H9 (cell line): ENCODE data around the gene WDR44. TPM values are rescaled to one million over a fixed set of nuclear protein-coding genes. Genes with fewer than 3 reads are reported as not detected.

Source experiments
- DNase-seq: peaks from one replicate; pipeline ENCODE4 v3.0.0-alpha.2; 2017
- H2AFZ ChIP-seq: one replicate; pipeline ENCODE4 v1.6.1; 2013; ENCODE audit warnings: mild to moderate bottlenecking, low read length, control low read depth, moderate library complexity
- H2AK5ac ChIP-seq: 2 replicates; pipeline ENCODE4 v1.6.1; 2013; ENCODE audit warnings: low read length, control low read depth, mixed read lengths; ENCODE audit not compliant: insufficient read length
- H2BK120ac ChIP-seq: one replicate; pipeline ENCODE4 v1.6.1; 2013; ENCODE audit warnings: low read depth, mild to moderate bottlenecking, low read length, control low read depth, inconsistent platforms; ENCODE audit not compliant: poor library complexity, severe bottlenecking
- H2BK12ac ChIP-seq: 2 replicates; pipeline ENCODE4 v1.6.1; 2013; ENCODE audit warnings: low read length, control low read depth, mixed read lengths, low read depth; ENCODE audit not compliant: insufficient read length
- H2BK15ac ChIP-seq: 2 replicates; pipeline ENCODE4 v1.6.1; 2013; ENCODE audit warnings: low read depth, low read length, control low read depth
- H2BK20ac ChIP-seq: one replicate; pipeline ENCODE4 v1.6.1; 2013; ENCODE audit warnings: low read depth, mild to moderate bottlenecking, low read length, control low read depth, inconsistent platforms; ENCODE audit not compliant: poor library complexity, severe bottlenecking
- H2BK5ac ChIP-seq: 2 replicates; pipeline ENCODE4 v1.6.1; 2013; ENCODE audit warnings: low read length, control low read depth, mixed read lengths; ENCODE audit not compliant: insufficient read length
- H3K14ac ChIP-seq: 2 replicates; pipeline ENCODE4 v1.6.1; 2013; ENCODE audit warnings: low read length, control low read depth; ENCODE audit not compliant: insufficient read depth
- H3K18ac ChIP-seq: 2 replicates; pipeline ENCODE4 v1.6.1; 2013; ENCODE audit warnings: low read depth, mild to moderate bottlenecking, mixed read lengths, low read length, control low read depth; ENCODE audit not compliant: insufficient read length
- H3K23ac ChIP-seq: 2 replicates; pipeline ENCODE4 v1.6.1; 2013; ENCODE audit warnings: low read length, control low read depth, mixed read lengths, low read depth; ENCODE audit not compliant: insufficient read length
- H3K23me2 ChIP-seq: 2 replicates; pipeline ENCODE4 v1.6.1; 2013; ENCODE audit warnings: low read depth, mild to moderate bottlenecking, mixed read lengths, low read length, control low read depth; ENCODE audit not compliant: insufficient read length, poor library complexity, severe bottlenecking
- H3K27ac ChIP-seq: 2 replicates; pipeline ENCODE4 v1.5.1; 2013; ENCODE audit warnings: low read length, control low read depth, mixed read lengths, low read depth; ENCODE audit not compliant: insufficient read length
- H3K27me3 ChIP-seq: 2 replicates; pipeline ENCODE4 v1.6.1; 2013; ENCODE audit warnings: low read length, control low read depth, inconsistent platforms; ENCODE audit not compliant: insufficient read depth
- H3K4ac ChIP-seq: 2 replicates; pipeline ENCODE4 v1.6.1; 2013; ENCODE audit warnings: low read depth, mild to moderate bottlenecking, control low read depth, inconsistent platforms, low read length, moderate library complexity
- H3K4me1 ChIP-seq: 2 replicates; pipeline ENCODE4 v1.6.1; 2013; ENCODE audit warnings: low read length, control low read depth, inconsistent platforms; ENCODE audit not compliant: insufficient read depth
- H3K4me2 ChIP-seq: 2 replicates; pipeline ENCODE4 v1.6.1; 2013; ENCODE audit warnings: low read length, control low read depth, mixed read lengths; ENCODE audit not compliant: insufficient read length, insufficient read depth
- H3K56ac ChIP-seq: 2 replicates; pipeline ENCODE4 v1.6.1; 2013; ENCODE audit warnings: low read depth, mild to moderate bottlenecking, mixed read lengths, low read length, control low read depth; ENCODE audit not compliant: insufficient read length
- H3K79me1 ChIP-seq: 2 replicates; pipeline ENCODE4 v1.6.1; 2013; ENCODE audit warnings: low read depth, mild to moderate bottlenecking, moderate library complexity, low read length, control low read depth, inconsistent platforms; ENCODE audit not compliant: insufficient read depth, poor library complexity, severe bottlenecking
- H3K79me2 ChIP-seq: 2 replicates; pipeline ENCODE4 v1.6.1; 2013; ENCODE audit warnings: low read length, control low read depth, inconsistent platforms; ENCODE audit not compliant: insufficient read depth
- H3K9ac ChIP-seq: 2 replicates; pipeline ENCODE4 v1.6.1; 2013; ENCODE audit warnings: low read length, control low read depth, mixed read lengths; ENCODE audit not compliant: insufficient read length; ENCODE audit errors: extremely low read depth
- H3K9me3 ChIP-seq: one replicate; pipeline ENCODE4 v1.6.1; 2013; ENCODE audit warnings: low read depth, low read length, inconsistent platforms; ENCODE audit not compliant: control insufficient read depth
- H3T11ph ChIP-seq: one replicate; pipeline ENCODE4 v1.6.1; 2013; ENCODE audit warnings: mild to moderate bottlenecking, low read length, control low read depth, inconsistent platforms
- H4K20me1 ChIP-seq: one replicate; pipeline ENCODE4 v1.6.1; 2013; ENCODE audit not compliant: control insufficient read depth, insufficient read length, insufficient read depth
- H4K5ac ChIP-seq: 2 replicates; pipeline ENCODE4 v1.6.1; 2013; ENCODE audit warnings: low read depth, mild to moderate bottlenecking, mixed read lengths, low read length, control low read depth; ENCODE audit not compliant: insufficient read length
- H4K8ac ChIP-seq: replicated peaks from 2 replicates; pipeline ENCODE4 v1.6.1; 2013; ENCODE audit warnings: low read length, control low read depth, mixed read lengths, low read depth; ENCODE audit not compliant: insufficient read length
- H4K91ac ChIP-seq: 2 replicates; pipeline ENCODE4 v1.6.1; 2013; ENCODE audit warnings: low read depth, mild to moderate bottlenecking, moderate library complexity, mixed read lengths, low read length, control low read depth; ENCODE audit not compliant: insufficient read length
- H3K27ac Mint-ChIP-seq, 3 experiments: 2 replicates in 2 of 3; 3 replicates in 1 of 3; pipeline ENCODE4 v1.8.0; 2020 to 2021; ENCODE audit warnings: mixed read lengths in 3 of 3, mild to moderate bottlenecking in 1 of 3, moderate library complexity in 1 of 3
- H3K27me3 Mint-ChIP-seq: 2 replicates; pipeline ENCODE4 v1.8.0; 2021; ENCODE audit warnings: low read depth, mild to moderate bottlenecking, moderate library complexity, mixed read lengths
- H3K36me3 Mint-ChIP-seq, 3 experiments: 2 replicates in 2 of 3; 3 replicates in 1 of 3; pipeline ENCODE4 v1.8.0; 2020 to 2021; ENCODE audit warnings: low read depth in 3 of 3, mixed read lengths in 3 of 3; ENCODE audit not compliant: insufficient read depth in 1 of 3
- H3K4me1 Mint-ChIP-seq, 2 experiments: 2 replicates each; pipeline ENCODE4 v1.8.0; 2020; ENCODE audit warnings: mixed read lengths in 2 of 2
- H3K4me3 Mint-ChIP-seq, 2 experiments: 2 replicates in 1 of 2; 3 replicates in 1 of 2; pipeline ENCODE4 v1.8.0; 2020 to 2021; ENCODE audit warnings: mild to moderate bottlenecking in 2 of 2, mixed read lengths in 2 of 2, moderate library complexity in 1 of 2
- H3K9me3 Mint-ChIP-seq, 2 experiments: 2 replicates in 1 of 2; 3 replicates in 1 of 2; pipeline ENCODE4 v1.8.0; 2020; ENCODE audit warnings: mild to moderate bottlenecking in 2 of 2, mixed read lengths in 2 of 2, moderate library complexity in 1 of 2
- WGBS: extraction: QIAGEN DNeasy Blood & Tissue Kit; methylation state at CpG from one replicate; pipeline ENCODE4 v1.1.7; 2013; ENCODE audit warnings: missing lambda C conversion rate, low lambda C conversion rate, mixed read lengths; ENCODE audit not compliant: insufficient read length; ENCODE audit errors: extremely low coverage; 5-methylcytosine and 5-hydroxymethylcytosine counted together
- total RNA-seq: library from RNA; stranded (reverse); gene quantifications from 2 replicates; pipeline ENCODE4 v1.2.1, GENCODE V29; 2021
- TF ChIP-seq, protein P1 (sequence below): fragments of 200-600 bp; sonication (generic); conservative IDR thresholded peaks from 3 replicates; pipeline ENCODE4 v1.8.0; 2021; ENCODE audit warnings: antibody characterized with exemption, mild to moderate bottlenecking

Gene WDR44
- total RNA-seq, 1 experiment from 2014 or later, result 29.6 TPM

DNA sequence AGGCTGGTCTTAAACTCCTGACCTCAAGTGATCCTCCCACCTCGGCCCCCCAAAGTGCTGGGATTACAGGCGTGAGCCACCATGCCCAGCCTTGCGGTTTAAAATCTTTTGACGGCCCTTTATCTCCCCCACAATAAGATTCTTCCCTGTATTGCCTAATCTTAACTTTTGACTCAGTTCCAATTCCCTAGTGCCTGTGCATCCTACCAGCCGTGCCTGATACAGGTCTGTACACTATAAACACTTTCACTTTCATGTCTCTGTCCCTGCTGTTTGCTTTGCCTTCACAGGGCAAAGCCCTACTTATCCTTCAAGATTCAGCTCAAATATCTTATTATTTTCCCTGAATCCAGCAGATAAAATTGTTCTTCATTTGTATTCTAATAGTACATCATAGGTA lies 74.6 kb downstream of the WDR44 start:
- H3K14ac ChIP-seq, result no peak overlapping the region
- Mint-ChIP-seq H3K4me3 (no peak overlapping the region), H3K9me3 (no peaks in the 10 kb centered on the region), H3K27ac (no peak overlapping the region), H3K4me1 (peaks cover 31 to 36% of the 10 kb centered on the region in 2 experiments), H3K27me3 (no peaks in the 10 kb centered on the region; the same call in 1 of the 2 replicates), H3K36me3 (peaks cover 16 to 51% (median 17%) of the 10 kb centered on the region in 3 experiments; a peak in 6 of 7 replicates)
- H4K8ac ChIP-seq, result no peak overlapping the region
- no peak overlapping the region for H3K4me2 ChIP-seq
- no peak overlapping the region for H3T11ph ChIP-seq
- H3K4ac ChIP-seq, result no peak overlapping the region
- no peaks in the 10 kb centered on the region for H3K79me1 ChIP-seq
- no peak overlapping the region for H2BK5ac ChIP-seq
- H2BK15ac ChIP-seq, result no peak overlapping the region
- no peaks in the 10 kb centered on the region for H3K9me3 ChIP-seq
- H3K56ac ChIP-seq, result no peak overlapping the region
- no peak overlapping the region for H2BK20ac ChIP-seq
- H2AK5ac ChIP-seq, result no peak overlapping the region
- H4K5ac ChIP-seq, result no peak overlapping the region
- no peaks in the 10 kb centered on the region for H4K20me1 ChIP-seq
- no peak overlapping the region for H4K91ac ChIP-seq
- H3K27me3 ChIP-seq, result no peaks in the 10 kb centered on the region
- no peak overlapping the region for H2BK12ac ChIP-seq
- no peak for DNase-seq
- H2BK120ac ChIP-seq, result no peak overlapping the region
- H3K9ac ChIP-seq, result no peak overlapping the region
- WGBS, result no CpG with 5 or more reads among the region's 5 CpGs
- no peak overlapping the region for H3K18ac ChIP-seq
- H3K23ac ChIP-seq, result no peak overlapping the region
- H3K4me1 ChIP-seq, result no peaks in the 10 kb centered on the region
- TF ChIP-seq, protein P1, sequence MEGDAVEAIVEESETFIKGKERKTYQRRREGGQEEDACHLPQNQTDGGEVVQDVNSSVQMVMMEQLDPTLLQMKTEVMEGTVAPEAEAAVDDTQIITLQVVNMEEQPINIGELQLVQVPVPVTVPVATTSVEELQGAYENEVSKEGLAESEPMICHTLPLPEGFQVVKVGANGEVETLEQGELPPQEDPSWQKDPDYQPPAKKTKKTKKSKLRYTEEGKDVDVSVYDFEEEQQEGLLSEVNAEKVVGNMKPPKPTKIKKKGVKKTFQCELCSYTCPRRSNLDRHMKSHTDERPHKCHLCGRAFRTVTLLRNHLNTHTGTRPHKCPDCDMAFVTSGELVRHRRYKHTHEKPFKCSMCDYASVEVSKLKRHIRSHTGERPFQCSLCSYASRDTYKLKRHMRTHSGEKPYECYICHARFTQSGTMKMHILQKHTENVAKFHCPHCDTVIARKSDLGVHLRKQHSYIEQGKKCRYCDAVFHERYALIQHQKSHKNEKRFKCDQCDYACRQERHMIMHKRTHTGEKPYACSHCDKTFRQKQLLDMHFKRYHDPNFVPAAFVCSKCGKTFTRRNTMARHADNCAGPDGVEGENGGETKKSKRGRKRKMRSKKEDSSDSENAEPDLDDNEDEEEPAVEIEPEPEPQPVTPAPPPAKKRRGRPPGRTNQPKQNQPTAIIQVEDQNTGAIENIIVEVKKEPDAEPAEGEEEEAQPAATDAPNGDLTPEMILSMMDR, result no peak
- no peak overlapping the region for H2AFZ ChIP-seq
- no peaks in the 10 kb centered on the region for H3K23me2 ChIP-seq
- H3K27ac ChIP-seq, result no peak overlapping the region
- H3K79me2 ChIP-seq, result no peaks in the 10 kb centered on the region
